DOHH2 (cell line): ENCODE data around the gene SLA2.

ENCODE experiments used
- H3F3A ChIP-seq: fragments of 200-600 bp; sonication (generic), shearing (Covaris generic); 2 replicates; pipeline ENCODE4 v1.6.0; 2016; ENCODE audit warnings: antibody characterized with exemption, mild to moderate bottlenecking; ENCODE audit not compliant: control insufficient read depth, insufficient read depth
- H3K27ac ChIP-seq: fragments of 200-600 bp; sonication (generic); 2 replicates; pipeline ENCODE4 v1.5.1; 2014; ENCODE audit warnings: low read depth, mild to moderate bottlenecking, low read length, moderate library complexity
- H3K27me3 ChIP-seq: fragments of 200-600 bp; sonication (generic); 2 replicates; pipeline ENCODE4 v1.6.1; 2014; ENCODE audit warnings: mild to moderate bottlenecking, low read length, mixed read lengths; ENCODE audit not compliant: control insufficient read depth
- H3K36me3 ChIP-seq: fragments of 200-600 bp; sonication (generic); 2 replicates; pipeline ENCODE4 v1.6.1; 2014; ENCODE audit warnings: mild to moderate bottlenecking, low read length, moderate library complexity, mixed read lengths; ENCODE audit not compliant: control insufficient read depth
- H3K4me1 ChIP-seq: fragments of 200-600 bp; sonication (generic); 2 replicates; pipeline ENCODE4 v1.6.1; 2014; ENCODE audit warnings: mild to moderate bottlenecking, low read length, mixed read lengths; ENCODE audit not compliant: control insufficient read depth
- H3K4me2 ChIP-seq: fragments of 200-600 bp; sonication (generic); 2 replicates; pipeline ENCODE4 v1.6.0; 2014; ENCODE audit warnings: mild to moderate bottlenecking, low read length, moderate library complexity
- H3K4me3 ChIP-seq: fragments of 200-600 bp; sonication (generic); 2 replicates; pipeline ENCODE4 v1.5.1; 2014; ENCODE audit warnings: mild to moderate bottlenecking, low read length, mixed read lengths
- H3K79me2 ChIP-seq: fragments of 200-600 bp; sonication (generic); 2 replicates; pipeline ENCODE4 v1.6.1; 2014; ENCODE audit warnings: mild to moderate bottlenecking, low read length, mixed read lengths; ENCODE audit not compliant: control insufficient read depth
- H3K9me2 ChIP-seq: fragments of 200-600 bp; sonication (generic); replicated peaks from 2 replicates; pipeline ENCODE4 v1.6.1; 2014; ENCODE audit warnings: mild to moderate bottlenecking, low read length, mixed read lengths; ENCODE audit not compliant: control insufficient read depth
- H3K9me3 ChIP-seq: fragments of 200-600 bp; sonication (generic); 2 replicates; pipeline ENCODE4 v1.6.1; 2014; ENCODE audit warnings: antibody characterized with exemption, low read length, mixed read lengths; ENCODE audit not compliant: control insufficient read depth, insufficient read depth
- H4K20me1 ChIP-seq: fragments of 200-600 bp; sonication (generic); 2 replicates; pipeline ENCODE4 v1.6.0; 2014; ENCODE audit warnings: low read depth, mild to moderate bottlenecking, antibody characterized with exemption, low read length, moderate library complexity; ENCODE audit not compliant: control insufficient read depth, insufficient read depth
- EZH2phosphoT487 ChIP-seq: fragments of 200-600 bp; sonication (generic); IDR thresholded peaks from 2 replicates; pipeline ENCODE4 v1.6.1; 2017; ENCODE audit warnings: borderline replicate concordance, mild to moderate bottlenecking, antibody characterized with exemption, low read length, moderate library complexity, mixed read lengths
- TF ChIP-seq, protein P1 (sequence below): fragments of 200-600 bp; sonication (generic); IDR thresholded peaks from one replicate; pipeline ENCODE4 v1.5.1; 2014; ENCODE audit warnings: antibody characterized with exemption, mild to moderate bottlenecking, low read depth, low read length; ENCODE audit not compliant: poor library complexity, severe bottlenecking

The SLA2 gene

DNA sequence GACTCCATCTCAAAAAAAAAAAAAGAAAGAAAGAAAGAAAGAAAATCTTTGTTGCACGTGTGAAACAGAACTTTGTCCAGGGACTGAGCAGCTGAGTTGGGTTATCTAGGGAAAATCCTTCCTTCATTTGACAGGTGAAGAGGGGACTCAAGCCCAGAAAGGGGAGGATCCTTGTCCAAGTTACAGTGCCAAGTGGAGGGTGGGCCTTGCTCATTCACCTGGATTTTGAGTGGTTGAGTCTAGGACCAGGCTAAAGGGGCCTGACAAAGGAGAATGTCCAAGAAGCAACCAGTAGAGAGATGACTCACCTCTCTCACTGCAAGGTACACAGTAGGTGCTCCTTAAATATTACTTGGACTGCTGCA is 69.9 kb downstream of the SLA2 start:
- Histone ChIP-seq H3F3A (peaks cover 16% of the 10 kb centered on the region), H3K4me2 (peak overlapping the region; percentile 93), H3K4me3 (no peak overlapping the region; the same call in 1 of the 2 replicates), H4K20me1 (peaks cover 21% of the 10 kb centered on the region), H3K36me3 (peaks cover 56% of the 10 kb centered on the region), H3K4me1 (peaks cover 27% of the 10 kb centered on the region), H3K27ac (no peak overlapping the region), H3K79me2 (peaks cover 72% of the 10 kb centered on the region), H3K9me3 (no peaks in the 10 kb centered on the region), H3K27me3 (no peaks in the 10 kb centered on the region), H3K9me2 (no peaks in the 10 kb centered on the region)
- TF ChIP-seq, protein P1, sequence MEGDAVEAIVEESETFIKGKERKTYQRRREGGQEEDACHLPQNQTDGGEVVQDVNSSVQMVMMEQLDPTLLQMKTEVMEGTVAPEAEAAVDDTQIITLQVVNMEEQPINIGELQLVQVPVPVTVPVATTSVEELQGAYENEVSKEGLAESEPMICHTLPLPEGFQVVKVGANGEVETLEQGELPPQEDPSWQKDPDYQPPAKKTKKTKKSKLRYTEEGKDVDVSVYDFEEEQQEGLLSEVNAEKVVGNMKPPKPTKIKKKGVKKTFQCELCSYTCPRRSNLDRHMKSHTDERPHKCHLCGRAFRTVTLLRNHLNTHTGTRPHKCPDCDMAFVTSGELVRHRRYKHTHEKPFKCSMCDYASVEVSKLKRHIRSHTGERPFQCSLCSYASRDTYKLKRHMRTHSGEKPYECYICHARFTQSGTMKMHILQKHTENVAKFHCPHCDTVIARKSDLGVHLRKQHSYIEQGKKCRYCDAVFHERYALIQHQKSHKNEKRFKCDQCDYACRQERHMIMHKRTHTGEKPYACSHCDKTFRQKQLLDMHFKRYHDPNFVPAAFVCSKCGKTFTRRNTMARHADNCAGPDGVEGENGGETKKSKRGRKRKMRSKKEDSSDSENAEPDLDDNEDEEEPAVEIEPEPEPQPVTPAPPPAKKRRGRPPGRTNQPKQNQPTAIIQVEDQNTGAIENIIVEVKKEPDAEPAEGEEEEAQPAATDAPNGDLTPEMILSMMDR: no peak
- TF ChIP-seq EZH2phosphoT487: no peak

DNA sequence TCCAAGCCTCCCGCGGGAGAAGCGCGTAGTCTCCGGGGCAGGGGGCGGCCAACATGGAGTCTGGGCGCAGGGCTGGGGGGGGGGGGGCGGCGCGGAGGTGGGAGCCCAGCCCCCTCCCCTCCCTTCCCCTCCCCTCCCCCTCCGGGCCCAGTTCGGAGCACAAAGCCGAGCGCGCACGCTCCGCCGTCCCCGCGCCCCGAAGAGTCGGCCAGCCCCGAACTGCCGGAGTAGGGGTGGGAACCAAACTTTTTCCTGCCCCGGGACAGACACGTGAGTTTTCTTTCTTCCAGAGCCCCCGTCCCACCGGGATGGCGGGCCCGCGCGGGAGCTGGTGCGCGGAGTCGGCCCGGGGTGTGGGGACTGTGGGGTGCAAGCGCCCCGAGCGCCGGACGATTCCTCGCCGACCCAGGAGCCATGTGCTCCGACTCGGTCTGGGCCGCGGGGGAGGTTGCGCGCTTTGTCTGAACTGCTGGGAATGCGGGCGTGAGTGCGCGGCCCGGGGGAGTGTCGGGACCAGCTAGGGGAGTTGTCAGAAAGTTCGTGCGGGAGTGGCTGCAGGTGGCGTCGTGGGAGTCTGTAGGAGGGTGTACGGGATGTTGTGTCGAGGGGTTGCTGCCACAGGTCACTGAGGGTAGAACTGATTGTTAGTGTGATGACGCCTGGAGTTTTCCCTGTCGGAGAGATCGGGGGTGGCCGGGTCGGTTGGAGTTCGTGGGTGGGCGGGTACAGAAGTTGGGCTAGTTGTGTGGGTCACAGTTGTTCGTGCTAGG is 71.4 kb downstream of the SLA2 start:
- Histone ChIP-seq H4K20me1 (peaks cover 21% of the 10 kb centered on the region), H3K4me3 (peak overlapping the region; percentile 87), H3K27ac (peak overlapping the region; percentile 77), H3K79me2 (peaks cover 65% of the 10 kb centered on the region), H3K4me2 (peak overlapping the region; percentile 93), H3K36me3 (peaks cover 43% of the 10 kb centered on the region), H3K9me3 (no peaks in the 10 kb centered on the region), H3K4me1 (peaks cover 27% of the 10 kb centered on the region), H3F3A (peaks cover 16% of the 10 kb centered on the region), H3K9me2 (no peaks in the 10 kb centered on the region), H3K27me3 (no peaks in the 10 kb centered on the region)
- TF ChIP-seq EZH2phosphoT487: no peak
- TF ChIP-seq, protein P1: no peak

GRCh38 chr20:36573798-36574365 is 72.1 kb downstream of the SLA2 start:
- Histone ChIP-seq H3K4me1 (peaks cover 27% of the 10 kb centered on the region), H3F3A (peaks cover 16% of the 10 kb centered on the region), H3K9me3 (no peaks in the 10 kb centered on the region), H3K9me2 (no peaks in the 10 kb centered on the region), H4K20me1 (peaks cover 21% of the 10 kb centered on the region), H3K36me3 (peaks cover 37% of the 10 kb centered on the region), H3K79me2 (peaks cover 60% of the 10 kb centered on the region), H3K27ac (peak overlapping the region; percentile 77), H3K4me2 (peak overlapping the region; percentile 93), H3K4me3 (peak overlapping the region; percentile 87), H3K27me3 (no peaks in the 10 kb centered on the region)
- TF ChIP-seq, protein P1: peak; percentile 25
- TF ChIP-seq EZH2phosphoT487: no peak
